Mesenchymal stem cell (in vitro differentiated cells and primary cell): Measurements from ENCODE around the gene LAMC1.

Experiments
- DNase-seq: peaks from one replicate; pipeline ENCODE4 v3.0.0-alpha.2; 2013
- H2AFZ ChIP-seq: one replicate; pipeline ENCODE4 v1.6.1; 2013; ENCODE audit warnings: low read depth, mild to moderate bottlenecking, control low read depth, inconsistent platforms, low read length, moderate library complexity
- H2AK5ac ChIP-seq: 2 replicates; pipeline ENCODE4 v1.6.1; 2013; ENCODE audit warnings: low read length, moderate library complexity, mild to moderate bottlenecking, inconsistent platforms; ENCODE audit not compliant: severe bottlenecking
- H2BK120ac ChIP-seq: one replicate; pipeline ENCODE4 v1.6.1; 2013; ENCODE audit warnings: low read depth, mild to moderate bottlenecking, inconsistent platforms, low read length, moderate library complexity
- H2BK12ac ChIP-seq, 2 experiments: one replicate each; pipeline ENCODE4 v1.6.1; 2013; ENCODE audit warnings: inconsistent platforms in 2 of 2, low read length in 2 of 2, mild to moderate bottlenecking in 2 of 2, moderate library complexity in 2 of 2, control low read depth in 1 of 2
- H2BK15ac ChIP-seq: one replicate; pipeline ENCODE4 v1.6.1; 2013; ENCODE audit warnings: mild to moderate bottlenecking, low read depth, inconsistent platforms; ENCODE audit not compliant: poor library complexity, severe bottlenecking
- H2BK5ac ChIP-seq: 2 replicates; pipeline ENCODE4 v1.6.1; 2013; ENCODE audit warnings: low read depth, mild to moderate bottlenecking, low read length, control low read depth, inconsistent platforms; ENCODE audit not compliant: poor library complexity, severe bottlenecking
- H3K14ac ChIP-seq, 2 experiments: one replicate each; pipeline ENCODE4 v1.6.1; 2013; ENCODE audit warnings: inconsistent platforms in 2 of 2, low read length in 2 of 2, control low read depth in 1 of 2, mild to moderate bottlenecking in 1 of 2, moderate library complexity in 1 of 2
- H3K18ac ChIP-seq, 2 experiments: one replicate each; pipeline ENCODE4 v1.6.1; 2013; ENCODE audit warnings: inconsistent platforms in 2 of 2, low read length in 2 of 2, control low read depth in 1 of 2, low read depth in 1 of 2, mild to moderate bottlenecking in 1 of 2
- H3K23ac ChIP-seq, 2 experiments: one replicate each; pipeline ENCODE4 v1.6.1; 2013; ENCODE audit warnings: inconsistent platforms in 2 of 2, low read length in 2 of 2, mild to moderate bottlenecking in 2 of 2, moderate library complexity in 2 of 2, control low read depth in 1 of 2
- H3K27ac ChIP-seq: 2 replicates; pipeline ENCODE4 v1.5.1; 2013; ENCODE audit warnings: mild to moderate bottlenecking, moderate library complexity, low read length, control low read depth, inconsistent platforms; ENCODE audit not compliant: poor library complexity, severe bottlenecking
- H3K27me3 ChIP-seq, 2 experiments: 2 replicates each; pipeline versions ENCODE4 v1.6.1 to v1.7.0; 2013; ENCODE audit warnings: low read length in 2 of 2, mild to moderate bottlenecking in 2 of 2, moderate library complexity in 2 of 2, control low read depth in 1 of 2, inconsistent platforms in 1 of 2; ENCODE audit not compliant: control insufficient read depth in 1 of 2, insufficient read depth in 1 of 2
- H3K36me3 ChIP-seq, 2 experiments: 2 replicates each; pipeline versions ENCODE4 v1.6.1 to v1.7.0; 2013; ENCODE audit warnings: low read length in 2 of 2, control low read depth in 1 of 2, inconsistent platforms in 1 of 2, low read depth in 1 of 2, mild to moderate bottlenecking in 1 of 2; ENCODE audit not compliant: insufficient read depth in 2 of 2, control insufficient read depth in 1 of 2
- H3K4ac ChIP-seq, 2 experiments: one replicate each; pipeline ENCODE4 v1.6.1; 2013; ENCODE audit warnings: inconsistent platforms in 2 of 2, low read length in 2 of 2, mild to moderate bottlenecking in 2 of 2, moderate library complexity in 2 of 2, control low read depth in 1 of 2, low read depth in 1 of 2
- H3K4me1 ChIP-seq: 2 replicates; pipeline ENCODE4 v1.6.1; 2013; ENCODE audit warnings: low read depth, low read length, control low read depth; ENCODE audit not compliant: control insufficient read depth, insufficient read depth
- H3K4me2 ChIP-seq: 2 replicates; pipeline ENCODE4 v1.6.1; 2013; ENCODE audit warnings: low read length, mild to moderate bottlenecking, inconsistent platforms; ENCODE audit not compliant: poor library complexity, severe bottlenecking
- H3K4me3 ChIP-seq, 2 experiments: 2 replicates each; pipeline versions ENCODE4 v1.5.1 to v1.7.0; 2013; ENCODE audit warnings: low read length in 2 of 2, mild to moderate bottlenecking in 2 of 2, control low read depth in 1 of 2, low read depth in 1 of 2; ENCODE audit not compliant: insufficient read depth in 1 of 2
- H3K79me1 ChIP-seq: replicated peaks from 2 replicates; pipeline ENCODE4 v1.6.1; 2013; ENCODE audit warnings: mild to moderate bottlenecking, control low read depth, low read length, inconsistent platforms; ENCODE audit not compliant: poor library complexity, severe bottlenecking
- H3K9ac ChIP-seq: 2 replicates; pipeline ENCODE4 v1.7.0; 2013; ENCODE audit warnings: mild to moderate bottlenecking, low read length, moderate library complexity
- H3K9me3 ChIP-seq: 2 replicates; pipeline ENCODE4 v1.7.0; 2013; ENCODE audit warnings: mild to moderate bottlenecking, low read length; ENCODE audit not compliant: control insufficient read depth
- H4K8ac ChIP-seq: one replicate; pipeline ENCODE4 v1.6.1; 2013; ENCODE audit warnings: inconsistent platforms, mild to moderate bottlenecking, low read length, moderate library complexity
- H4K91ac ChIP-seq: one replicate; pipeline ENCODE4 v1.6.1; 2013; ENCODE audit warnings: mild to moderate bottlenecking, low read length, inconsistent platforms
- WGBS: methylation state at CpG from one replicate; pipeline ENCODE4 v1.1.7; 2013; ENCODE audit warnings: mixed read lengths; 5-methylcytosine and 5-hydroxymethylcytosine counted together

The LAMC1 gene

GRCh38 chr1:183155939-183156338 is 132.7 kb downstream of the LAMC1 start:
- no peaks in the 10 kb centered on the region for H3K4me1 ChIP-seq
- H3K4me2 ChIP-seq: no peak overlapping the region
- H3K36me3 ChIP-seq: no peaks in the 10 kb centered on the region
- no peak overlapping the region for H3K27ac ChIP-seq
- no peak overlapping the region for H4K8ac ChIP-seq
- no peak overlapping the region for H2BK5ac ChIP-seq
- no peaks in the 10 kb centered on the region for H3K9me3 ChIP-seq
- H2BK15ac ChIP-seq: no peak overlapping the region
- no peak overlapping the region for H3K4ac ChIP-seq
- no CpG with 5 or more reads among the region's 2 CpGs for WGBS
- H2BK120ac ChIP-seq: no peak overlapping the region
- H3K9ac ChIP-seq: no peak overlapping the region
- no peak overlapping the region for H4K91ac ChIP-seq
- no peak overlapping the region for H2AFZ ChIP-seq
- H3K27me3 ChIP-seq: no peaks in the 10 kb centered on the region
- no peak overlapping the region for H2AK5ac ChIP-seq
- H3K23ac ChIP-seq: no peak overlapping the region
- H3K14ac ChIP-seq: no peak overlapping the region
- no peak overlapping the region for H3K4me3 ChIP-seq
- no peaks in the 10 kb centered on the region for H3K79me1 ChIP-seq
- DNase-seq: no peak
- H3K18ac ChIP-seq: no peak overlapping the region
- H2BK12ac ChIP-seq: no peak overlapping the region

- Histone ChIP-seq H3K79me1 (no peaks in the 10 kb centered on the region), H2AK5ac (no peak overlapping the region), H2BK5ac (no peak overlapping the region), H4K91ac (no peak overlapping the region), H3K9me3 (no peaks in the 10 kb centered on the region), H2AFZ (no peak overlapping the region), H3K18ac (no peak overlapping the region), H3K4me2 (no peak overlapping the region), H3K9ac (no peak overlapping the region), H3K36me3 (no peaks in the 10 kb centered on the region), H3K4me1 (peaks cover 5% of the 10 kb centered on the region), H3K27ac (no peak overlapping the region), H2BK15ac (no peak overlapping the region), H3K4ac (no peak overlapping the region), H2BK12ac (no peak overlapping the region), H3K4me3 (no peak overlapping the region), H3K23ac (no peak overlapping the region), H2BK120ac (no peak overlapping the region), H4K8ac (no peak overlapping the region), H3K27me3 (no peaks in the 10 kb centered on the region), H3K14ac (peak overlapping the region in 1 of 2 experiments; percentile 18)
- 86% methylated on average over 7 of the region's 9 CpGs for WGBS
- DNase-seq: no peak
Observed at GRCh38 chr1:183159960-183160359, 136.7 kb downstream of the LAMC1 start.

- 95% methylated on average over 3 of the region's 3 CpGs for WGBS
Observed at GRCh38 chr1:183161391-183161790, 138.2 kb downstream of the LAMC1 start.

GRCh38 chr1:183163316-183163715 is 140.1 kb downstream of the LAMC1 start:
- Histone ChIP-seq H3K23ac (no peak overlapping the region), H2BK120ac (no peak overlapping the region), H3K4ac (no peak overlapping the region), H3K27ac (peak overlapping the region; percentile 98), H2BK15ac (no peak overlapping the region), H3K36me3 (no peaks in the 10 kb centered on the region), H3K18ac (no peak overlapping the region), H3K9ac (no peak overlapping the region), H3K4me1 (peaks cover 8% of the 10 kb centered on the region), H3K4me3 (no peak overlapping the region), H3K9me3 (no peaks in the 10 kb centered on the region), H4K91ac (no peak overlapping the region), H2AK5ac (peak overlapping the region; percentile 81), H3K4me2 (peak overlapping the region; percentile 18), H2AFZ (no peak overlapping the region), H3K14ac (no peak overlapping the region), H3K27me3 (no peaks in the 10 kb centered on the region), H2BK5ac (peak overlapping the region; percentile 46), H4K8ac (no peak overlapping the region), H2BK12ac (no peak overlapping the region), H3K79me1 (no peaks in the 10 kb centered on the region)
- 14% methylated on average over 2 of the region's 3 CpGs for WGBS
- peak; percentile 68 for DNase-seq

More at GRCh38 chr1:183161391-183161790, 138.2 kb downstream of the LAMC1 start:
- no peak overlapping the region for H3K18ac ChIP-seq
- peak overlapping the region; percentile 3 for H2AK5ac ChIP-seq
- no peaks in the 10 kb centered on the region for H3K27me3 ChIP-seq
- H2BK120ac ChIP-seq: no peak overlapping the region
- H3K4me3 ChIP-seq: no peak overlapping the region
- H3K9ac ChIP-seq: no peak overlapping the region
- no peaks in the 10 kb centered on the region for H3K79me1 ChIP-seq
- H4K91ac ChIP-seq: no peak overlapping the region
- no peak overlapping the region for H3K23ac ChIP-seq
- no peak overlapping the region for H2BK5ac ChIP-seq
- H3K36me3 ChIP-seq: no peaks in the 10 kb centered on the region
- H3K9me3 ChIP-seq: no peaks in the 10 kb centered on the region
- no peak overlapping the region for H4K8ac ChIP-seq
- no peak overlapping the region for H3K27ac ChIP-seq
- no peak overlapping the region for H2BK12ac ChIP-seq
- peaks cover 8% of the 10 kb centered on the region for H3K4me1 ChIP-seq
- H2AFZ ChIP-seq: no peak overlapping the region
- H3K4ac ChIP-seq: no peak overlapping the region
- H3K4me2 ChIP-seq: no peak overlapping the region
- DNase-seq: no peak
- H3K14ac ChIP-seq: no peak overlapping the region
- peak overlapping the region; percentile 26 for H2BK15ac ChIP-seq
